Measurements from ENCODE around the gene BBX. TPM values are rescaled to one million over a fixed set of nuclear protein-coding genes. Genes with fewer than 3 reads are reported as not detected.

The BBX gene
- polyA plus RNA-seq, 3 donors: 15.7 to 25.1 (median 16.6) TPM

DNA sequence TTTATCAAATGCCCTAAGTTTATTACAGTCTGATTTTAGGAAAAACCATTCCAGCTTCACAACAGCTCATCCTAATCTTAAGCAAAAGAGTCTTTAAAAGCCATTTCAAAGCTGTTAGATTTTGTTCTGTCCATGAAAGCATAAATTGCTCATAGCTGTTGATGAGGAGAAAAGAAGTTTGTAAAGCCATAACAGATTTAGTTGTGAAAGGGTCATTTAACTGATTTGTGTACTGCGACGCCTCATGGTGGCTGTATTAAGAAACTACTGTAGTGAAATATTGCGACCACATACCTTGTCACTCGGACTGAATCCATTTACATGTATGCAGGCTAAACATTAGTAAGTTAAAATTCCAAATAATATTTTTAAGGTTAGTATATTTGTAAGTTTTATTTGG is 20.9 kb downstream of the BBX start:
- WGBS (ENCODE audit: insufficient coverage): no CpG with 5 or more reads among the region's 4 CpGs
- Mint-ChIP-seq H3K4me1 (peaks cover 2% of the 10 kb centered on the region), H3K4me3 (no peak overlapping the region), H3K9me3 (peaks cover 0 to 2% (median 0%) of the 10 kb centered on the region in 7 donors), H3K27ac (no peak overlapping the region), H3K36me3 (peaks cover 2 to 6% of the 10 kb centered on the region in 2 donors), H3K27me3 (ENCODE audit: low read depth in 3 of 3) (no peaks in the 10 kb centered on the region)
- Histone ChIP-seq H3K79me2 (ENCODE audit: insufficient read depth, low read length) (no peaks in the 10 kb centered on the region), H3K4me3 (replicated peaks in 1 of 3; ENCODE audit: low read depth in 2 of 3, low read length in 3 of 3) (no peak overlapping the region), H3K4me1 (ENCODE audit: control insufficient read depth in 1 of 2, insufficient read depth in 2 of 2, low read length in 2 of 2) (no peaks in the 10 kb centered on the region), H3K9ac (ENCODE audit: insufficient read depth, low read length, poor library complexity, severe bottlenecking) (no peak overlapping the region), H3K27ac (ENCODE audit: low read depth in 1 of 2, low read length in 2 of 2) (no peak overlapping the region), H2AFZ (ENCODE audit: insufficient read depth, low read depth, low read length, poor library complexity, severe bottlenecking) (no peak overlapping the region), H3K9me3 (replicated peaks in 1 of 2; ENCODE audit: control insufficient read depth in 1 of 2, insufficient read depth in 1 of 2, low read length in 2 of 2) (no peaks in the 10 kb centered on the region), H3K27me3 (ENCODE audit: control insufficient read depth in 2 of 2, insufficient read depth in 2 of 2, low read length in 2 of 2) (no peaks in the 10 kb centered on the region), H3K36me3 (replicated peaks in 1 of 2; ENCODE audit: control insufficient read depth in 1 of 2, insufficient read depth in 2 of 2, low read length in 2 of 2) (no peaks in the 10 kb centered on the region), H4K20me1 (ENCODE audit: insufficient read depth, low read length) (peaks cover 9% of the 10 kb centered on the region), H3K4me2 (replicated peaks; ENCODE audit: extremely low read depth, low read length, poor library complexity, severe bottlenecking) (no peak overlapping the region)
- TF ChIP-seq, protein P1, sequence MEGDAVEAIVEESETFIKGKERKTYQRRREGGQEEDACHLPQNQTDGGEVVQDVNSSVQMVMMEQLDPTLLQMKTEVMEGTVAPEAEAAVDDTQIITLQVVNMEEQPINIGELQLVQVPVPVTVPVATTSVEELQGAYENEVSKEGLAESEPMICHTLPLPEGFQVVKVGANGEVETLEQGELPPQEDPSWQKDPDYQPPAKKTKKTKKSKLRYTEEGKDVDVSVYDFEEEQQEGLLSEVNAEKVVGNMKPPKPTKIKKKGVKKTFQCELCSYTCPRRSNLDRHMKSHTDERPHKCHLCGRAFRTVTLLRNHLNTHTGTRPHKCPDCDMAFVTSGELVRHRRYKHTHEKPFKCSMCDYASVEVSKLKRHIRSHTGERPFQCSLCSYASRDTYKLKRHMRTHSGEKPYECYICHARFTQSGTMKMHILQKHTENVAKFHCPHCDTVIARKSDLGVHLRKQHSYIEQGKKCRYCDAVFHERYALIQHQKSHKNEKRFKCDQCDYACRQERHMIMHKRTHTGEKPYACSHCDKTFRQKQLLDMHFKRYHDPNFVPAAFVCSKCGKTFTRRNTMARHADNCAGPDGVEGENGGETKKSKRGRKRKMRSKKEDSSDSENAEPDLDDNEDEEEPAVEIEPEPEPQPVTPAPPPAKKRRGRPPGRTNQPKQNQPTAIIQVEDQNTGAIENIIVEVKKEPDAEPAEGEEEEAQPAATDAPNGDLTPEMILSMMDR (IDR thresholded peaks at IDR 0.05): peak; percentile 40
- peak in 1 of 3 donors; percentile 6 for DNase-seq
- intact Hi-C loops (cut with micrococcal nuclease): no loop called here

DNA sequence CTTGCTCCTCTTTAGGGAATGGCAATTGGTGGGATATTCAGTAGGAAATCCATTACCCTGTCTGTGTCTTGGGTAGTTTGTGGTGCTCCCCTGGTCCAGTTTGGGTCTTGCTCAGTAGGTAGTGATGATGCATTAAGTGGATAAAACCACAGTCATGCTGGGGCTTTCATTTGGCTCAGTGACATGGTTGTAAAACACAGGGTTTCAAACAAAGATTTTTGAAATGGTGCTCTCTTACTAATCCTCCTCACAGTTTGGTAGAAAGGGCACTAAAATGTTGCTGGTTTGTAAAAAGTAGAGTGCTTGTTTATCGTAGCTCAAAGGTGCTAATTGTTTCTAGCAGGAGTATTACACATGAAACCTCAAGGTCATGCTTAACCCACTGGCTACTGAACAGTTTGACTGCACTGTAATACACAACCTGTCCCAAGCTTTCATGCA is 22.9 kb downstream of the BBX start:
- Histone ChIP-seq H3K4me1 (ENCODE audit: control insufficient read depth in 1 of 2, insufficient read depth in 2 of 2, low read length in 2 of 2) (no peaks in the 10 kb centered on the region), H3K9ac (ENCODE audit: insufficient read depth, low read length, poor library complexity, severe bottlenecking) (no peak overlapping the region), H3K4me2 (replicated peaks; ENCODE audit: extremely low read depth, low read length, poor library complexity, severe bottlenecking) (no peak overlapping the region), H2AFZ (ENCODE audit: insufficient read depth, low read depth, low read length, poor library complexity, severe bottlenecking) (no peak overlapping the region), H3K27ac (ENCODE audit: low read depth in 1 of 2, low read length in 2 of 2) (no peak overlapping the region), H3K36me3 (replicated peaks in 1 of 2; ENCODE audit: control insufficient read depth in 1 of 2, insufficient read depth in 2 of 2, low read length in 2 of 2) (no peaks in the 10 kb centered on the region), H3K4me3 (replicated peaks in 1 of 3; ENCODE audit: low read depth in 2 of 3, low read length in 3 of 3) (no peak overlapping the region), H3K9me3 (replicated peaks in 1 of 2; ENCODE audit: control insufficient read depth in 1 of 2, insufficient read depth in 1 of 2, low read length in 2 of 2) (no peaks in the 10 kb centered on the region), H4K20me1 (ENCODE audit: insufficient read depth, low read length) (peaks cover 13% of the 10 kb centered on the region), H3K27me3 (ENCODE audit: control insufficient read depth in 2 of 2, insufficient read depth in 2 of 2, low read length in 2 of 2) (no peaks in the 10 kb centered on the region), H3K79me2 (ENCODE audit: insufficient read depth, low read length) (no peaks in the 10 kb centered on the region)
- intact Hi-C loops (cut with micrococcal nuclease): no loop called here
- Mint-ChIP-seq H3K4me1 (peaks cover 4% of the 10 kb centered on the region), H3K27ac (no peak overlapping the region), H3K27me3 (ENCODE audit: low read depth in 3 of 3) (no peaks in the 10 kb centered on the region), H3K36me3 (peaks cover 4 to 10% of the 10 kb centered on the region in 2 donors), H3K9me3 (peaks cover 0 to 3% (median 0%) of the 10 kb centered on the region in 7 donors), H3K4me3 (no peak overlapping the region)
- no peak for DNase-seq
- 80% methylated on average over 1 of the region's 1 CpG for WGBS (ENCODE audit: insufficient coverage)
- TF ChIP-seq, protein P1 (IDR thresholded peaks at IDR 0.05): no peak

Data from CD14-positive monocyte (primary cell).